SK-N-SH (cell line): ENCODE data around the gene NUTF2. TPM values are rescaled to one million over a fixed set of nuclear protein-coding genes. Genes with fewer than 3 reads are reported as not detected.

Experiments used
- CTCF ChIA-PET: fragments of 300-600, 350-600 bp; formaldehyde crosslinking; extraction: SDS; loops from one replicate; lab custom pipeline; 2021; lab: Yijun Ruan, JAX
- POLR2A ChIA-PET: fragments of 350-600 bp; sonication (Branson Sonifier 250); formaldehyde crosslinking; extraction: SDS; loops from one replicate; lab custom pipeline; 2020; ENCODE audit warnings: antibody characterized with exemption, inconsistent platforms; lab: Yijun Ruan, JAX
- DNase-seq: peaks from one replicate; pipeline ENCODE4 v3.0.0; 2012
- H2AFZ ChIP-seq: fragments of 200-600 bp; sonication (generic); 2 replicates; pipeline ENCODE4 v1.8.1; 2016; ENCODE audit warnings: antibody characterized with exemption, mild to moderate bottlenecking, low read depth
- H3F3A ChIP-seq: fragments of 200-600 bp; sonication (generic); replicated peaks from 2 replicates; pipeline ENCODE3; 2016; ENCODE audit warnings: antibody characterized with exemption, mild to moderate bottlenecking; ENCODE audit not compliant: insufficient read depth
- H3K27ac ChIP-seq, 2 experiments: fragments of 200-500 bp in 1 of 2; fragments of 200-600 bp in 1 of 2; sonication (Bioruptor generic) in 1 of 2; sonication (generic), shearing (Covaris generic) in 1 of 2; 2 replicates each; pipeline versions ENCODE4 v1.5.1 to v1.6.1; 2014 to 2016; ENCODE audit warnings: low read depth in 2 of 2, inconsistent platforms in 1 of 2, low read length in 1 of 2, mild to moderate bottlenecking in 1 of 2, mixed read lengths in 1 of 2
- H3K27me3 ChIP-seq: fragments of 200-600 bp; sonication (generic), shearing (Covaris generic); 2 replicates; pipeline ENCODE4 v1.6.1; 2016; ENCODE audit warnings: mixed run types; ENCODE audit not compliant: insufficient read depth
- H3K36me3 ChIP-seq, 2 experiments: fragments of 200-500 bp in 1 of 2; fragments of 200-600 bp in 1 of 2; sonication (Bioruptor generic) in 1 of 2; sonication (generic) in 1 of 2; replicated peaks in 1 of 2; 2 replicates each; pipeline versions ENCODE3 to v1.5.1; 2014 to 2016; ENCODE audit warnings: low read length in 1 of 2, mild to moderate bottlenecking in 1 of 2; ENCODE audit not compliant: insufficient read depth in 2 of 2, control insufficient read depth in 1 of 2
- H3K4me1 ChIP-seq, 2 experiments: fragments of 200-500 bp in 1 of 2; fragments of 200-600 bp in 1 of 2; sonication (Bioruptor generic) in 1 of 2; sonication (generic), shearing (Covaris generic) in 1 of 2; 2 replicates each; pipeline versions ENCODE4 v1.5.1 to v1.6.1; 2014 to 2016; ENCODE audit warnings: low read depth in 1 of 2, low read length in 1 of 2, mixed run types in 1 of 2; ENCODE audit not compliant: insufficient read depth in 2 of 2, control insufficient read depth in 1 of 2
- H3K4me2 ChIP-seq: fragments of 200-600 bp; sonication (generic), shearing (Covaris generic); 2 replicates; pipeline ENCODE4 v1.6.1; 2017; ENCODE audit warnings: mixed run types
- H3K4me3 ChIP-seq, 2 experiments: fragments of 200-500 bp in 1 of 2; fragments of 200-600 bp in 1 of 2; sonication (Bioruptor generic) in 1 of 2; sonication (generic), shearing (Covaris generic) in 1 of 2; 2 replicates each; pipeline versions ENCODE4 v1.5.1 to v1.8.1; 2014 to 2016; ENCODE audit warnings: low read depth in 2 of 2, inconsistent platforms in 1 of 2, low read length in 1 of 2, mild to moderate bottlenecking in 1 of 2, mixed read lengths in 1 of 2, moderate library complexity in 1 of 2
- H3K79me2 ChIP-seq: fragments of 200-600 bp; sonication (generic); 2 replicates; pipeline ENCODE4 v1.8.1; 2017; ENCODE audit warnings: mild to moderate bottlenecking; ENCODE audit not compliant: insufficient read depth
- H3K9ac ChIP-seq: fragments of 200-600 bp; sonication (generic); 2 replicates; pipeline ENCODE4 v1.6.1; 2017; ENCODE audit warnings: mixed run types
- H3K9me2 ChIP-seq: fragments of 200-600 bp; sonication (generic); 2 replicates; pipeline ENCODE4 v1.6.1; 2017; ENCODE audit warnings: mixed run types
- H3K9me3 ChIP-seq: fragments of 200-600 bp; sonication (generic); 2 replicates; pipeline ENCODE4 v1.6.1; 2017; ENCODE audit warnings: mixed run types, mild to moderate bottlenecking, moderate library complexity
- H4K20me1 ChIP-seq: fragments of 200-600 bp; sonication (generic); 2 replicates; pipeline ENCODE4 v1.6.1; 2017; ENCODE audit warnings: mild to moderate bottlenecking, mixed run types; ENCODE audit not compliant: insufficient read depth
- CHD2 ChIP-seq: fragments of 150-350 bp; IDR thresholded peaks from 2 replicates; pipeline ENCODE4 v1.6.1; 2018; ENCODE audit warnings: low read length; ENCODE audit not compliant: partially characterized antibody
- ELF1 ChIP-seq: IDR thresholded peaks from 2 replicates; pipeline ENCODE4 v1.4.0; 2012
- EP300 ChIP-seq, 2 experiments: IDR thresholded peaks; 2 replicates each; pipeline versions ENCODE4 v1.4.0 to v1.6.1; 2012; ENCODE audit warnings: borderline replicate concordance in 1 of 2, low read depth in 1 of 2, low read length in 1 of 2
- FOSL2 ChIP-seq: IDR thresholded peaks from 2 replicates; pipeline ENCODE4 v1.4.0; 2012; ENCODE audit warnings: low read depth, mild to moderate bottlenecking, moderate library complexity, borderline replicate concordance
- FOXM1 ChIP-seq: IDR thresholded peaks from 2 replicates; pipeline ENCODE4 v1.4.0; 2012; ENCODE audit warnings: low read depth, mild to moderate bottlenecking
- GATA2 ChIP-seq: sonication (generic); formaldehyde crosslinking; IDR thresholded peaks from 2 replicates; pipeline ENCODE4 v1.5.0; 2020; ENCODE audit warnings: mild to moderate bottlenecking, missing genetic modification reagents
- JUND ChIP-seq: IDR thresholded peaks from 2 replicates; pipeline ENCODE4 v1.4.0; 2012
- NFIC ChIP-seq: IDR thresholded peaks from 2 replicates; pipeline ENCODE4 v1.4.0; 2012; ENCODE audit warnings: borderline replicate concordance
- NRF1 ChIP-seq: IDR thresholded peaks from 2 replicates; pipeline ENCODE4 v1.6.1; 2012; ENCODE audit warnings: low read depth, mild to moderate bottlenecking, low read length
- POLR2AphosphoS5 ChIP-seq: IDR thresholded peaks from 2 replicates; pipeline ENCODE4 v1.6.1; 2012; ENCODE audit warnings: low read depth, low read length
- RAD21 ChIP-seq: IDR thresholded peaks from 2 replicates; pipeline ENCODE4 v1.6.1; 2012; ENCODE audit warnings: mild to moderate bottlenecking, low read length
- RCOR1 ChIP-seq: fragments of 150-350 bp; IDR thresholded peaks from 2 replicates; pipeline ENCODE4 v1.6.1; 2017; ENCODE audit warnings: antibody characterized with exemption, low read length
- RFX5 ChIP-seq: IDR thresholded peaks from 2 replicates; pipeline ENCODE4 v1.6.1; 2012; ENCODE audit warnings: mild to moderate bottlenecking, improper control_type of control experiment, low read length
- SIN3A ChIP-seq: IDR thresholded peaks from 2 replicates; pipeline ENCODE4 v1.6.1; 2012; ENCODE audit warnings: low read depth, mild to moderate bottlenecking, low read length, moderate library complexity, borderline replicate concordance
- SMC3 ChIP-seq: IDR thresholded peaks from 2 replicates; pipeline ENCODE4 v1.6.1; 2012; ENCODE audit warnings: low read depth, low read length, improper control_type of control experiment
- TAF1 ChIP-seq: IDR thresholded peaks from 2 replicates; pipeline ENCODE4 v1.6.1; 2012; ENCODE audit warnings: low read depth, mild to moderate bottlenecking, low read length, moderate library complexity, borderline replicate concordance
- TCF12 ChIP-seq: IDR thresholded peaks from 2 replicates; pipeline ENCODE4 v1.4.0; 2012
- TEAD4 ChIP-seq: IDR thresholded peaks from 2 replicates; pipeline ENCODE4 v1.4.0; 2012; ENCODE audit warnings: mild to moderate bottlenecking, borderline replicate concordance; ENCODE audit not compliant: insufficient read depth
- WGBS: methylation state at CpG from one replicate; pipeline ENCODE4 v1.1.6; 2017; ENCODE audit warnings: low lambda C conversion rate; 5-methylcytosine and 5-hydroxymethylcytosine counted together
- polyA plus RNA-seq, 3 experiments: library from polyadenylated mRNA; depleted of rRNA; stranded (reverse); fragments of >200 nt; gene quantifications; 2 replicates each; pipeline ENCODE4 v1.2.3, GENCODE V29; 2012
- TF ChIP-seq, protein P1 (sequence below): IDR thresholded peaks from 2 replicates; pipeline ENCODE4 v1.4.0; 2012; ENCODE audit warnings: low read depth
- TF ChIP-seq, protein P2 (sequence below): IDR thresholded peaks from 2 replicates; pipeline ENCODE4 v1.4.0; 2012; ENCODE audit warnings: low read depth, borderline replicate concordance
- TF ChIP-seq, protein P3 (sequence below): IDR thresholded peaks from 2 replicates; pipeline ENCODE4 v1.6.1; 2012; ENCODE audit warnings: mild to moderate bottlenecking, low read depth, low read length, moderate library complexity
- TF ChIP-seq, protein P4 (sequence below): IDR thresholded peaks from 2 replicates; pipeline ENCODE4 v1.4.0; 2012; ENCODE audit warnings: low read depth, borderline replicate concordance
- TF ChIP-seq, protein P5 (sequence below): IDR thresholded peaks from 2 replicates; pipeline ENCODE4; 2012
- TF ChIP-seq, protein P6 (sequence below): fragments of 150-350 bp; IDR thresholded peaks from 2 replicates; pipeline ENCODE4 v1.6.1; 2016; ENCODE audit warnings: mild to moderate bottlenecking, low read depth, low read length

The NUTF2 gene
- polyA plus RNA-seq, 1 of the 3 experiments (the other 2 are of a cell fraction), result 449 TPM

DNA sequence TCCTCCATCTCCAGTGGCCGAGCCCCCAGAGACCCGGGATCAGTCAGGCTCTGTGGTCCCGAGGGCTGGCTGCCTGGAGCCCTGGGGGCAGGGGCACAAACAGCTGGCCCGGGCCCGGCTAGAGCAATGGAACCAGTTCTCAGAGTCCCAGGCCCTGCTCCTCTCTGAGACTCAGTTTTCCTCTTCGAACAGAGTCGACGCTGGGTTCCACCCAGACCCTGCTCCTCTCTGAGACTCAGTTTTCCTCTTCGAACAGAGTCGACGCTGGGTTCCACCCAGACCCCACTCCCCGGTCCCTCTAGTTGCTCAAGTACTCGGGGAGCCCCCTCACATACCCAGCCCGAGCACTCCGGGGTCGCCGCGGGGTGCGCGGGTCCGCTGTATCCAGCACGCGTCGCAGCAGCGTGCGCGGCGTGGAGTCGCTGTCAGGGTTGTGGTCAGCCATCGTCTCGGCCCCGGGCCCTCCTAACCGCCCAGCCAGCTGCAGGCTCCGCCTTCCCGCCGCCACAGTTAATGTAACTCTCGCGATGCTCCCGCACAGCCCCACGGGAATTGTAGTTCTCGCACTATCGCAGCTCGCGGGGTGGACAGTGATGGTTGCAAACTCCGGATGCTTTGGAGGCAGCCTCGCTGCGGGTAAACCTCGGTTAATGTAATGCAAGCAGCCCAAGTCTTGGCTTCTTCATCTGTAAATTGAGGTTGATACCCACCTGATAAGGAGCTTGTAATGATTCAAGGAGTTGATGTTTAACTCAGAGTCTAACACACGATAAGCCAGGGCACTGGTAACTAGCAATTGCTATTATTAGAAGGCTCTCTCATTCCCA lies 13.1 kb upstream of the NUTF2 start:
- 2% methylated on average over 28 of the region's 49 CpGs for WGBS
- Histone ChIP-seq H3K79me2 (peaks cover 16% of the 10 kb centered on the region), H3K27ac (peak overlapping the region; percentile 51 to 58), H3F3A (no peaks in the 10 kb centered on the region), H3K9ac (peak overlapping the region; percentile 87), H4K20me1 (no peaks in the 10 kb centered on the region), H3K9me2 (no peaks in the 10 kb centered on the region), H3K4me1 (peaks cover 0 to 9% of the 10 kb centered on the region in 2 experiments; a peak in 1 of 4 replicates), H3K4me3 (peak overlapping the region; percentile 76 to 84), H3K9me3 (no peaks in the 10 kb centered on the region), H2AFZ (peak overlapping the region; percentile 85), H3K36me3 (peaks cover 0 to 35% of the 10 kb centered on the region in 2 experiments), H3K27me3 (no peaks in the 10 kb centered on the region), H3K4me2 (peak overlapping the region; percentile 100)
- ChIA-PET POLR2A (interaction anchor here (0.6 to 2.3 kb wide), 8 partner anchors 11 to 1076 kb away, joined by 3 to 11 read pairs (median 4); partner anchors contain the start of genes ATP6V0D1, NUTF2, RANBP10 and TSNAXIP1), CTCF (interaction anchor here (0.9 to 5.0 kb wide), 12 partner anchors 8 to 313 kb away, joined by 3 to 65 read pairs (median 4); partner anchors contain the start of genes NRN1L and NUTF2)
- peak; percentile 98 for DNase-seq
- TF ChIP-seq JUND (no peak), FOSL2 (no peak), SIN3A (peak; percentile 99), ELF1 (no peak), RFX5 (no peak), RCOR1 (peak; percentile 44), EP300 (IDR thresholded peaks at IDR 0.05; ENCODE audit: borderline replicate concordance in 1 of 2, low read depth in 1 of 2, low read length in 1 of 2) (no peak), GATA2 (CRISPR knock-in tag) (no peak), SMC3 (no peak), RAD21 (no peak), CHD2 (peak; percentile 100), FOXM1 (no peak), TAF1 (peak; percentile 87), POLR2AphosphoS5 (peak; percentile 81), NFIC (no peak), TEAD4 (no peak), TCF12 (no peak), NRF1 (no peak)
- TF ChIP-seq, protein P1, sequence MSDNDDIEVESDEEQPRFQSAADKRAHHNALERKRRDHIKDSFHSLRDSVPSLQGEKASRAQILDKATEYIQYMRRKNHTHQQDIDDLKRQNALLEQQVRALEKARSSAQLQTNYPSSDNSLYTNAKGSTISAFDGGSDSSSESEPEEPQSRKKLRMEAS, result peak; percentile 54
- TF ChIP-seq, protein P2, sequence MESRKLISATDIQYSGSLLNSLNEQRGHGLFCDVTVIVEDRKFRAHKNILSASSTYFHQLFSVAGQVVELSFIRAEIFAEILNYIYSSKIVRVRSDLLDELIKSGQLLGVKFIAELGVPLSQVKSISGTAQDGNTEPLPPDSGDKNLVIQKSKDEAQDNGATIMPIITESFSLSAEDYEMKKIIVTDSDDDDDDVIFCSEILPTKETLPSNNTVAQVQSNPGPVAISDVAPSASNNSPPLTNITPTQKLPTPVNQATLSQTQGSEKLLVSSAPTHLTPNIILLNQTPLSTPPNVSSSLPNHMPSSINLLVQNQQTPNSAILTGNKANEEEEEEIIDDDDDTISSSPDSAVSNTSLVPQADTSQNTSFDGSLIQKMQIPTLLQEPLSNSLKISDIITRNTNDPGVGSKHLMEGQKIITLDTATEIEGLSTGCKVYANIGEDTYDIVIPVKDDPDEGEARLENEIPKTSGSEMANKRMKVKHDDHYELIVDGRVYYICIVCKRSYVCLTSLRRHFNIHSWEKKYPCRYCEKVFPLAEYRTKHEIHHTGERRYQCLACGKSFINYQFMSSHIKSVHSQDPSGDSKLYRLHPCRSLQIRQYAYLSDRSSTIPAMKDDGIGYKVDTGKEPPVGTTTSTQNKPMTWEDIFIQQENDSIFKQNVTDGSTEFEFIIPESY, result peak; percentile 100
- TF ChIP-seq, protein P3, sequence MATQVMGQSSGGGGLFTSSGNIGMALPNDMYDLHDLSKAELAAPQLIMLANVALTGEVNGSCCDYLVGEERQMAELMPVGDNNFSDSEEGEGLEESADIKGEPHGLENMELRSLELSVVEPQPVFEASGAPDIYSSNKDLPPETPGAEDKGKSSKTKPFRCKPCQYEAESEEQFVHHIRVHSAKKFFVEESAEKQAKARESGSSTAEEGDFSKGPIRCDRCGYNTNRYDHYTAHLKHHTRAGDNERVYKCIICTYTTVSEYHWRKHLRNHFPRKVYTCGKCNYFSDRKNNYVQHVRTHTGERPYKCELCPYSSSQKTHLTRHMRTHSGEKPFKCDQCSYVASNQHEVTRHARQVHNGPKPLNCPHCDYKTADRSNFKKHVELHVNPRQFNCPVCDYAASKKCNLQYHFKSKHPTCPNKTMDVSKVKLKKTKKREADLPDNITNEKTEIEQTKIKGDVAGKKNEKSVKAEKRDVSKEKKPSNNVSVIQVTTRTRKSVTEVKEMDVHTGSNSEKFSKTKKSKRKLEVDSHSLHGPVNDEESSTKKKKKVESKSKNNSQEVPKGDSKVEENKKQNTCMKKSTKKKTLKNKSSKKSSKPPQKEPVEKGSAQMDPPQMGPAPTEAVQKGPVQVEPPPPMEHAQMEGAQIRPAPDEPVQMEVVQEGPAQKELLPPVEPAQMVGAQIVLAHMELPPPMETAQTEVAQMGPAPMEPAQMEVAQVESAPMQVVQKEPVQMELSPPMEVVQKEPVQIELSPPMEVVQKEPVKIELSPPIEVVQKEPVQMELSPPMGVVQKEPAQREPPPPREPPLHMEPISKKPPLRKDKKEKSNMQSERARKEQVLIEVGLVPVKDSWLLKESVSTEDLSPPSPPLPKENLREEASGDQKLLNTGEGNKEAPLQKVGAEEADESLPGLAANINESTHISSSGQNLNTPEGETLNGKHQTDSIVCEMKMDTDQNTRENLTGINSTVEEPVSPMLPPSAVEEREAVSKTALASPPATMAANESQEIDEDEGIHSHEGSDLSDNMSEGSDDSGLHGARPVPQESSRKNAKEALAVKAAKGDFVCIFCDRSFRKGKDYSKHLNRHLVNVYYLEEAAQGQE, result 0 out of 2 replicates have a peak, but pooled peaks have one; percentile 7
- TF ChIP-seq, protein P4, sequence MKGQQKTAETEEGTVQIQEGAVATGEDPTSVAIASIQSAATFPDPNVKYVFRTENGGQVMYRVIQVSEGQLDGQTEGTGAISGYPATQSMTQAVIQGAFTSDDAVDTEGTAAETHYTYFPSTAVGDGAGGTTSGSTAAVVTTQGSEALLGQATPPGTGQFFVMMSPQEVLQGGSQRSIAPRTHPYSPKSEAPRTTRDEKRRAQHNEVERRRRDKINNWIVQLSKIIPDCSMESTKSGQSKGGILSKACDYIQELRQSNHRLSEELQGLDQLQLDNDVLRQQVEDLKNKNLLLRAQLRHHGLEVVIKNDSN, result no peak
- TF ChIP-seq, protein P5, sequence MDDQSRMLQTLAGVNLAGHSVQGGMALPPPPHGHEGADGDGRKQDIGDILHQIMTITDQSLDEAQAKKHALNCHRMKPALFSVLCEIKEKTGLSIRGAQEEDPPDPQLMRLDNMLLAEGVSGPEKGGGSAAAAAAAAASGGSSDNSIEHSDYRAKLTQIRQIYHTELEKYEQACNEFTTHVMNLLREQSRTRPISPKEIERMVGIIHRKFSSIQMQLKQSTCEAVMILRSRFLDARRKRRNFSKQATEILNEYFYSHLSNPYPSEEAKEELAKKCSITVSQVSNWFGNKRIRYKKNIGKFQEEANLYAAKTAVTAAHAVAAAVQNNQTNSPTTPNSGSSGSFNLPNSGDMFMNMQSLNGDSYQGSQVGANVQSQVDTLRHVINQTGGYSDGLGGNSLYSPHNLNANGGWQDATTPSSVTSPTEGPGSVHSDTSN, result no peak
- TF ChIP-seq, protein P6, sequence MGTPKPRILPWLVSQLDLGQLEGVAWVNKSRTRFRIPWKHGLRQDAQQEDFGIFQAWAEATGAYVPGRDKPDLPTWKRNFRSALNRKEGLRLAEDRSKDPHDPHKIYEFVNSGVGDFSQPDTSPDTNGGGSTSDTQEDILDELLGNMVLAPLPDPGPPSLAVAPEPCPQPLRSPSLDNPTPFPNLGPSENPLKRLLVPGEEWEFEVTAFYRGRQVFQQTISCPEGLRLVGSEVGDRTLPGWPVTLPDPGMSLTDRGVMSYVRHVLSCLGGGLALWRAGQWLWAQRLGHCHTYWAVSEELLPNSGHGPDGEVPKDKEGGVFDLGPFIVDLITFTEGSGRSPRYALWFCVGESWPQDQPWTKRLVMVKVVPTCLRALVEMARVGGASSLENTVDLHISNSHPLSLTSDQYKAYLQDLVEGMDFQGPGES, result no peak
